GM19239 (cell line): ENCODE measurements around the gene SLC13A5.
"Not testable (repeated sequence)": the region's sequence is repeated elsewhere in the genome, so short reads cannot be mapped to it uniquely, and the experiment has no call there.

ENCODE experiments used
- DNase-seq: peaks from one replicate; pipeline ENCODE4 v3.0.0; 2011; ENCODE audit warnings: low spot score; ENCODE audit not compliant: insufficient read length
- FAIRE-seq: peaks from 2 replicates; lab custom pipeline; 2011; peaks lifted over from hg19 to GRCh38; lab: Jason Lieb, UNC

The SLC13A5 gene

GRCh38 chr17:6713130-6713917 lies at the start of gene SLC13A5:
TSS of gene SLC13A5 (minus strand) at chr17:6713369. CDS start at chr17:6713333, 36 bp downstream.
- FAIRE-seq (no peak), DNase-seq (no peak)

- DNase-seq, result no peak
- FAIRE-seq, result no peak
Observed at GRCh38 chr17:6761779-6762178, 48.6 kb upstream of the SLC13A5 start.

- FAIRE-seq (peak; percentile 69), DNase-seq (no peak)
Observed at GRCh38 chr17:6757747-6758146, 44.6 kb upstream of the SLC13A5 start.

DNA sequence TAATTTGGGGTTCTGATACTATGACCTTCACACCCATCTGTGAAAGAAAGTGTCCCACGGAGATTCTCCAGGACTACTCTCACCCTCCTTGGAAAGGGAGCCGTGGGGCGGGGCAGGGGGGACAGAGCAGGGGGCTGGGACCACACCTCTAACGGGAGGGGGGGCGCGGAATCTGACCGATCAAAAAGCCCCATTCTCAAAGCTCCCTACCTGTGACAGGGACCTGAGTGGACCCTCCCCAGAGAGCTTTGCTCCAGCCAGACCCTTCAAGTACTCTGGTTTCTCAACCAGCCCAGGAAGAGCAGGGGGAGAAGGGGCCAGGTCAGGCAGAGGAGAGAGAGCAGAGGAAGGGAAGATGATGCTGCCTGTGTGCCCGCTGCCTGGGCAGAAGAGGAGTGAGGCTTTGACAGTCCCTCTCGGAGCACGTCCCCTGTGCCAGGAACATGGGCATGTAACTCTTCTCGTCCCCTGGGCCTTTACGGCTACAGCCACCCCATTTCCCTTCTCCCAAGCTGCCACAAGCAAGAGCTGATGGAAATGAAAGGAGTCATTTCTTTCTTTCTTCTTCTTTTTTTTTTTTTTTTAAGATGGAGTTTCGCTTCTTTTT lies 43.4 kb upstream of the SLC13A5 start:
- FAIRE-seq (no peak), DNase-seq (no peak)

DNA sequence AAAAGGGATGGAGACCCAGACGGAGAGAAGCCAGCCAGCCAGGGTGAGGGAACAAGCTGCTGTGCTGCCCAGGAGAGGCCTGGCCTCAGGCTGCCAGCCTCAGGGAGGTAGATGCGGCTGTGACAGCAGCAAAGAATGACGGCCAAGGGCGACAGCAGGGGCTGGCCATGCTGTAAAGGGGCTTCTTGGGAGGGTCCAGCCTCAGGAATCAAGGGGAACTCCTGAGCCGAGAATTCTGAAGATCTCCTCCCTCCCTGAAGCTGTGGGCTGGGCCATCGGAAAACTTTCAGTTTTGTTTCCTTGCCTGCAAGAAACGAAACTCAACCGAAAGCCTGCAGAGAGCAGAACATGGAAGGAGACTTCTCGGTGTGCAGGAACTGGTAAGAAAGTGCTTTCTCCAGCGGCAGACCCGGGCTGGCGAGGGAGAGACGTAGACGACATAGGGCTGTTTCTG lies 42.6 kb upstream of the SLC13A5 start, which contains the start of gene XAF1:
Gene XAF1 (plus strand): TSS at position 316 of the 454 bp plus-strand sequence. CDS start 33 bp downstream, at position 349.
- DNase-seq (no peak), FAIRE-seq (peak; percentile 99)

DNA sequence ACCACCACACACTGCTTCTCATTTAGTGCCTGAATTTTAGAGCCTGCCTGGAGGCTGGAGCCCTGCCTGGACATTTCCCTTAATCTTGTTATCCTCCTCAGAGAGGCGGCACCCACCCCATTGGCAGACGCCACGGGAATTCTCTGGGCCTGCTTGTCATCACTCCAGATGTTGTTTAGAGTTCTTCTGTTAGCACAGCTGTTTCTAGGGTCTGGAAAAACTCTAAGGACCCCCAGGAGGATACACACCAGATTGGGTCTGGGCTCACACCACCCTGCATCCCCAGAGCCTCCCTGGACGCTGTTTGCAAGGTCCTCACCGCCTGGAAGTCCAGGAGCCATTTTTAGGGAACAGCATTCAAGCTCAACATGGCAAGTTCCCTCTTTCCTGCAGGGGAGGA lies 42.1 kb upstream of the SLC13A5 start:
- DNase-seq, result no peak
- no peak for FAIRE-seq

DNA sequence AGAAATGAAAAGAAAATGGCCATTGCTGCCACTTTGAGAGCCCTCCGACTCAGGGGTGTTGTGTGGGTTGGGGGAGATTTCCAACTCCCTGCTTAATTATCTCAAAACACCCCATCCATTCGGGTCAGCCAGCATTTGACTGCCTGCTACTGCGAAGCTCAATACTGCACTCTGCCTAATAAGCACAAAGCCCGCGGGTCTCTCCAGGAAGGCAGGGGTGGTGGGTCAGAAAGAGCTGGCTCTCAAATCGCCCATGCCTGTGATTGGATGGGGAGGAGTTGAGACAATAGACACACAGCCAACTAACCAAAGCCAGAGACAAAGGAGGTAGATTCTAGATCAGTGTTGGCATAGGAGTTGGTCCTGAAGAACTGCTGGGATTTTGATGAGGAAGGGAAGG lies 40.4 kb upstream of the SLC13A5 start:
- DNase-seq (no peak), FAIRE-seq (peak; percentile 26)

DNA sequence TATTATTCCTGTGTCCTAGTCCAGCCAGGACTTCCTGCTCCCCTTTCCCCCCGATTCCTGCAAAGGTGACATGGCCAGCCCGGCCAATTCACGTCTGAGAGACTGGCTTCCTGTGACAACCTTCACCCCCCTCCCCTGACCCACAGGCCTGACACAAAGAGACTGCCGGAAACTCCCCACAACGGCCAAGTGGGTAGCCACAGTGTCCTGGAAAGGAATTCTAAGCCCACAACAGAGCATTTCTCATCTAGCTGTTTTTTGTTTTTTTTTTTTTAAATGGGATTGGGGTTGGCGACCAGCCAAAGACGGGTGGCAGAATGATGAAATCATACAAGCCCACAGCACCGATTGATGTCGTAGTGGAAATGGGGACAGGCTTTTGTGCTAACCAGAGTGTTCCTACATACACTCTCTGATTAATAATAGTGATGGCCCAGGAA lies 39.9 kb upstream of the SLC13A5 start:
- no peak for FAIRE-seq
- DNase-seq, result no peak

DNA sequence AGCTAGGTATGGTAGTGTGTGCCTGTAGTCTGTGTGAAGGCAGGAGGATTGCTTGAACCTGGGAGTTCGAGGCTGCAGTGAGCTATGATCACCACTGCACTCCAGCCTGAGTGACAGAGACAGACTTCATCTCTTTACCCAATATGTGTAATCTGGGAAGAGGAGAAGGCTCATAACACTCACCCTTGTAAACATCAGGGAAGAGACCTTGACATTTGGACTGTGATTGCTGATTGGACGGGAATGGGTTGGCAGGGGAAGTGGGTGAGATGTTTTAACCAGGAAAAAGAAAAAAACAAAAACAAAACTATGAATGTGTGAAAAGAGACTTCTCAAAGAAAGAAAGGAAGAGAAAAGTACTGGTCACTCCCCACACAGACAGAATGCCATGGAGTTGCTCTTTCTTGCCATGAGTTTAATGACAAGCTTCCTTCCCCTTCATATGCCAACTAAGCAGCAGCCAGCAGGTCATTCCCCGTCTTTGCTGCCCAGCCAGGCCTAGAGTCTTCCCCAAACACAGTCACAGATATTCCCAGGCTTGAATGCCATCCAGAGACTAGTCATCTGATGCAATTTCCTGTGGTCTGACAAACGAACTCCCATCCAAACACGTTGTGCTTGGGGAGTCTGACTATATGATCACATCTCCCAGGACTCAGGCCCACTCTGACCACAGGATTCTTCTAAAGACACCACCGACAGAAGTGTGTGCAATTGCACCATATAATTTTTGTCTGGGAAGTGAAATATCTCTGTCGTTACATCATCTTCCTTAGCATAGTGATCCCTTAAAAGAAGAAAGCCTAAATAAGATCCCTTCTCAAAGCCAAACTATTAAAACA lies 39.1 kb upstream of the SLC13A5 start:
- no peak for FAIRE-seq
- no peak for DNase-seq

DNA sequence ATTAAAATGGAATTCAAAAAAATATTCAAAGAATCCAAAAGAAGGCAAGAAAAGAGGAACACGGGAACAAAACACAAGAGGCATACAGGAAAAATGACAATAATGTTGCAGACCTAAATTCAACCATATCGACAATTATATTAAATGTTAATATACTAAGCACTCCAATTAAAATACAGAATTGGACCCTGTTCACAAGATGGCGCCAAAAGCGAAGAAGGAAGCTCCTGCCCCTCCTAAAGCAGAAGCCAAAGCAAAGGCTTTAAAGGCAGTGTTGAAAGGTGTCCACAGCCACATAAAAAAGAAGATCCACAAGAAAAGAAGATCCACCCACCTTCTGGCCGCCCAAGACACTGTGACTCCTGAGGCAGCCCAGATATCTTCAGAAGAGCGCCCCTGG lies 36.4 kb upstream of the SLC13A5 start:
- FAIRE-seq (no peak), DNase-seq (no peak)

GRCh38 chr17:6748617-6749016 lies 35.4 kb upstream of the SLC13A5 start:
- DNase-seq (no peak), FAIRE-seq (no peak)

GRCh38 chr17:6746665-6747064 lies 33.5 kb upstream of the SLC13A5 start:
- not testable (repeated sequence) for DNase-seq, FAIRE-seq

GRCh38 chr17:6729531-6729930 lies 16.4 kb upstream of the SLC13A5 start:
- DNase-seq, result no peak
- no peak for FAIRE-seq

DNA sequence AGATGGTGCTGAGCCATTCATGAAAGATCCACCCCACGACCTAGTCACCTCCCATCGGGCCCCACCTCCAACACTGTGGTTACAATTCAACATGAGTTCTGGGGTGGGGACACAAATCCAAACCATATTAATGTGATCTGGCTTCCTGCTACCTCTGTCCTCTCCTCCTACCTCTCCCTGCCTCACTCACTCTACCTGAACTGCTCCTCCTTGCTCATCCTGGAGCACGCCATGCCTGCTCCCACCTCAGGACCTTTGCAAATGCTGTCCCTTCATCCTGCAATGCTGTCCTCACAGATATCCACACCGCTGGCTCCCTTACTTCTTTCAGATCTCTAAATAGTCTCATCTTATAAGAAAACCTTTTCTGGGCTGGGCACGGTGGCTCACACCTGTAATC lies 10.8 kb upstream of the SLC13A5 start:
- FAIRE-seq (no peak), DNase-seq (no peak)

GRCh38 chr17:6721744-6722143 lies 8.6 kb upstream of the SLC13A5 start:
- DNase-seq (no peak), FAIRE-seq (no peak)

DNA sequence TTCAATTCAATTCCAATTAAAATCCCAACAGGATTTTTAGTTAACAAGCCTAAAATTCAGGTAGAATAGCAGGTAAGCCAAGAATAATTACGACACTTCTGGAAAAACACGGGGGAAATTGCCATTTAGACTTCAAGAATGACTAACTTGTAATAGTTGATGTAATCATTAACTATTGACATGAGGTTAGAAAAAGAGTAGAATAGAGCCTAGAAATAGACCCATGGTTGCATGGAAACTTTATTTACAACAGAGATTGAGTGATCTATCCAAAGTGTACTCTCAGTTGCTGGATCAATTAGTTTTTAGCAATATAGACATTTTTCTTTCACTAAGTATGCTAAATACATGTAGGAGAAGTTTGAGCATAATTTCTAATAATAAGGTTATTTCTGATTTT lies 3.6 kb upstream of the SLC13A5 start:
- FAIRE-seq (no peak), DNase-seq (no peak)

DNA sequence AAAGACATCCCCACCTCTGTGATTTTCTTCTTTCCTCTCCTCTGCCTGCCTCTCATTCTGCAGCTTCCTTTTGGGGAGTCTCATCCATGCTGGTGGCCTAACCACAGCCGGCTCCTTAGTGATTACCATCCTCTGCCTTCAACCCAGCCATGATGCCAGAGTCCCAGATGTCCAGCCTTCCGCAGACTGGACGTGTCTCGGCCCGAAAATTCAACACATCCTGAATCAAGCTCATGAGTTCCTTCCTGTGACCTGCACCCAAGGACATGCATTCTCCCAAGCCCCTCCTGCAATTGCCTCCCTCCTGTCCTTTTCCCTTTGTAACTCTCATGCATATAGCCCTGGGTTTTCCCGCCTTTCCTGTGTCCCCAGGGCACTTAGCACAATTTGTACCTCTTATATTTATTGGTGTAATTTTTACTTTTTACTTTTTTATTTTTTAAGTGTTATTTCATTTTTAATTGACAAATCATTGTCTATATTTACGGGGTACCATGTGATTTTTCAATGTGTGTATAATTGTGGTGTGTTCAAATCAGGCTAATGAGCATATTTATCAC lies 1.2 kb upstream of the SLC13A5 start:
- no peak for DNase-seq
- FAIRE-seq, result no peak

- no peak for FAIRE-seq
- DNase-seq, result no peak
Observed at GRCh38 chr17:6713918-6714271, 726 bp upstream of the SLC13A5 start.

DNA sequence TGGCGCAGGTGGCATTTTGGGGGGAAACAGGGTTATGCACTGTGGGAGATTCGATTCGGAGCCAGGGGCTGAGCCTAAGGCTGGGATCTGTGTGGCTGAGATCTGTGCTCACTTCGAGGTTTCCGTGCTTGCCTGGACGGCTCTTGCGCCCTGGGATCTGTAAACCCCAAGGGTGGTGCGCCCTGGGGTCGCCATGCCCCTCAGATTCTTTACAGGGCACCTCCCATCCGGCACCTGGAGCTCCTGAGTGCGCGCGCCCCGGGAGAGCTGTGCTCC lies 377 bp downstream of the SLC13A5 start:
- no peak for DNase-seq
- no peak for FAIRE-seq

DNA sequence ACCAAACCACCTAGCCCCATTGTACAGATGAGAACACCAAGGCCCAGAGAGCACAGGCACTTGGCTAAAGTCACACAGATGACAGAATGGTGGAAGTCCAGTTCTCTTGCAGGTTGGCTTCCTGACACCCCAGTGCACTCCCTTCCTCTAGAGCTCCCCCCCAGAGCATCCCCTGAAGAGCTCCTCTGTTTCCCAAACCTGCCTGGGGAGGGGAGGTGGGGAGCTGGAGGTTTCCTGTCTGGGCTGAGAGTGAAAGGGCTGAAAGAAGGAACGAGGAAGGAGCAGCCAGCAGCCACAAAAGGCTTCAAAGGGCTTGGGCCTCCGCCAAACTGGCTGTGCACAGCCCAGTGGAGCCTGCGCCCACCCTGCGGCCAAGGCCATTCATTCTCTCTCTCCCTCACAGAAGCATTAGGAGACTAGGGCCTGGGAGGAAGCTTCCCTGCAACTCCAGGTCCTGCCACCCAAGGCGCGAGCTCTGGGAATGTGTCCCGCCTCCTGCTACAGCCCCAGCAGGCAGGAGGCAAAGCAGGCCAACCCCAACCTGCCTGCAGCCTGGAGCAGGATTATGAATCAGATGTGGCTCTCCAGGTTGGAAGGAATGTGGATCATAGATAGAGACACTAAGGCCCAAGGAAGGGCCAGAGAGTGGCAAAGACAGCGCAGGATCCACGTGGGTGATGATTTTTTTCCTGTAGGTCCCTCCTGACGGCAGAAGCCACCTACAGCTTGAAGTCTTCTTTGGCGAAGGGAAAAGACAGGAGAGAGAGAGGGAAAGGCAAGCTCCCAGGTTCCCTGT lies 913 bp downstream of the SLC13A5 start:
- no peak for DNase-seq
- no peak for FAIRE-seq
